Measurements from ENCODE around the gene WFDC12.
A peak's percentile ranks its signal among the peaks of the same experiment; 100 is the strongest.

Gene WFDC12

GRCh38 chr20:45092898-45093297, 31.4 kb downstream of the WFDC12 start:
- Mint-ChIP-seq H3K9me3 (no peaks in the 10 kb centered on the region), H3K36me3 (no peaks in the 10 kb centered on the region), H3K27ac (no peak overlapping the region), H3K27me3 (peaks cover 5% of the 10 kb centered on the region), H3K4me3 (no peak overlapping the region), H3K4me1 (peaks cover 7% of the 10 kb centered on the region)
- ATAC-seq (ENCODE audit: low read depth) (no peak), DNase-seq (ENCODE audit: low spot score in 2 of 2) (no peak)

- no peak for ATAC-seq (ENCODE audit: low read depth)
- H3K9me3 Mint-ChIP-seq = no peaks in the 10 kb centered on the region
- H3K27me3 Mint-ChIP-seq = no peaks in the 10 kb centered on the region
- H3K36me3 Mint-ChIP-seq = peaks cover 7% of the 10 kb centered on the region
- peaks cover 18% of the 10 kb centered on the region for H3K4me1 Mint-ChIP-seq
- no peak overlapping the region for H3K27ac Mint-ChIP-seq
- no peak for DNase-seq (ENCODE audit: low spot score in 2 of 2)
- H3K4me3 Mint-ChIP-seq = no peak overlapping the region
Observed at GRCh38 chr20:45091366-45091765, 32.9 kb downstream of the WFDC12 start.

GRCh38 chr20:45090481-45090880, 33.8 kb downstream of the WFDC12 start:
- no peaks in the 10 kb centered on the region for H3K9me3 Mint-ChIP-seq
- H3K27me3 Mint-ChIP-seq = no peaks in the 10 kb centered on the region
- no peak overlapping the region for H3K27ac Mint-ChIP-seq
- H3K36me3 Mint-ChIP-seq = peaks cover 9% of the 10 kb centered on the region
- DNase-seq (ENCODE audit: low spot score in 2 of 2) = no peak
- no peak overlapping the region for H3K4me3 Mint-ChIP-seq
- peaks cover 17% of the 10 kb centered on the region for H3K4me1 Mint-ChIP-seq
- ATAC-seq (ENCODE audit: low read depth) = no peak

- ATAC-seq (ENCODE audit: low read depth) (no peak), DNase-seq (ENCODE audit: low spot score in 2 of 2) (no peak)
- no peak overlapping the region for H3K4me3 Mint-ChIP-seq
- H3K27me3 Mint-ChIP-seq = no peaks in the 10 kb centered on the region
- H3K4me1 Mint-ChIP-seq = peaks cover 25% of the 10 kb centered on the region
- no peak overlapping the region for H3K27ac Mint-ChIP-seq
- H3K36me3 Mint-ChIP-seq = peaks cover 14% of the 10 kb centered on the region
- H3K9me3 Mint-ChIP-seq = no peaks in the 10 kb centered on the region
Observed at GRCh38 chr20:45088247-45088646, 36.0 kb downstream of the WFDC12 start.

GRCh38 chr20:45087814-45088213, 36.5 kb downstream of the WFDC12 start:
- Mint-ChIP-seq H3K27me3 (no peaks in the 10 kb centered on the region), H3K27ac (peak overlapping the region; percentile 36), H3K4me3 (no peak overlapping the region), H3K36me3 (peaks cover 18% of the 10 kb centered on the region), H3K4me1 (peaks cover 28% of the 10 kb centered on the region), H3K9me3 (peaks cover 1% of the 10 kb centered on the region)
- ATAC-seq (ENCODE audit: low read depth) (no peak), DNase-seq (ENCODE audit: low spot score in 2 of 2) (no peak)

GRCh38 chr20:45087097-45087790, 37.0 kb downstream of the WFDC12 start:
- Mint-ChIP-seq H3K27ac (peak overlapping the region; percentile 36), H3K36me3 (peaks cover 22% of the 10 kb centered on the region), H3K27me3 (no peaks in the 10 kb centered on the region), H3K9me3 (peaks cover 2% of the 10 kb centered on the region), H3K4me3 (no peak overlapping the region), H3K4me1 (peaks cover 29% of the 10 kb centered on the region)
- ATAC-seq (ENCODE audit: low read depth) (peak; percentile 62), DNase-seq (ENCODE audit: low spot score in 2 of 2) (no peak)

GRCh38 chr20:45085867-45086266, 38.4 kb downstream of the WFDC12 start:
- Mint-ChIP-seq H3K27ac (peak overlapping the region; percentile 72), H3K9me3 (peaks cover 7% of the 10 kb centered on the region), H3K27me3 (no peaks in the 10 kb centered on the region), H3K36me3 (peaks cover 32% of the 10 kb centered on the region), H3K4me1 (peaks cover 29% of the 10 kb centered on the region), H3K4me3 (no peak overlapping the region)
- ATAC-seq (ENCODE audit: low read depth) = no peak
- DNase-seq (ENCODE audit: low spot score in 2 of 2) = no peak

- Mint-ChIP-seq H3K27ac (peak overlapping the region; percentile 72), H3K27me3 (no peaks in the 10 kb centered on the region), H3K4me3 (no peak overlapping the region), H3K4me1 (peaks cover 29% of the 10 kb centered on the region), H3K9me3 (peaks cover 8% of the 10 kb centered on the region), H3K36me3 (peaks cover 38% of the 10 kb centered on the region)
- DNase-seq (ENCODE audit: low spot score in 2 of 2) (no peak), ATAC-seq (ENCODE audit: low read depth) (no peak)
Observed at GRCh38 chr20:45085289-45085688, 39.0 kb downstream of the WFDC12 start.

- peak overlapping the region; percentile 24 for H3K27ac Mint-ChIP-seq
- peaks cover 49% of the 10 kb centered on the region for H3K36me3 Mint-ChIP-seq
- H3K27me3 Mint-ChIP-seq = no peaks in the 10 kb centered on the region
- peaks cover 8% of the 10 kb centered on the region for H3K9me3 Mint-ChIP-seq
- no peak overlapping the region for H3K4me3 Mint-ChIP-seq
- no peak for ATAC-seq (ENCODE audit: low read depth)
- DNase-seq (ENCODE audit: low spot score in 2 of 2) = no peak
- H3K4me1 Mint-ChIP-seq = peaks cover 29% of the 10 kb centered on the region
Observed at GRCh38 chr20:45083127-45083526, 41.1 kb downstream of the WFDC12 start.

- Mint-ChIP-seq H3K9me3 (peaks cover 8% of the 10 kb centered on the region), H3K27ac (no peak overlapping the region), H3K27me3 (no peaks in the 10 kb centered on the region), H3K4me3 (no peak overlapping the region), H3K4me1 (peaks cover 22% of the 10 kb centered on the region), H3K36me3 (peaks cover 49% of the 10 kb centered on the region)
- DNase-seq (ENCODE audit: low spot score in 2 of 2) (no peak), ATAC-seq (ENCODE audit: low read depth) (no peak)
Observed at GRCh38 chr20:45082468-45082867, 41.8 kb downstream of the WFDC12 start.

GRCh38 chr20:45080867-45081624, 43.2 kb downstream of the WFDC12 start:
- Mint-ChIP-seq H3K36me3 (peaks cover 55% of the 10 kb centered on the region), H3K9me3 (peaks cover 8% of the 10 kb centered on the region), H3K27ac (peak overlapping the region; percentile 8), H3K27me3 (no peaks in the 10 kb centered on the region), H3K4me3 (no peak overlapping the region), H3K4me1 (peaks cover 14% of the 10 kb centered on the region)
- no peak for DNase-seq (ENCODE audit: low spot score in 2 of 2)
- no peak for ATAC-seq (ENCODE audit: low read depth)

- DNase-seq (ENCODE audit: low spot score in 2 of 2) (no peak), ATAC-seq (ENCODE audit: low read depth) (no peak)
- peaks cover 6% of the 10 kb centered on the region for H3K9me3 Mint-ChIP-seq
- H3K36me3 Mint-ChIP-seq = peaks cover 56% of the 10 kb centered on the region
- H3K27ac Mint-ChIP-seq = peak overlapping the region; percentile 33
- H3K27me3 Mint-ChIP-seq = no peaks in the 10 kb centered on the region
- H3K4me1 Mint-ChIP-seq = peaks cover 2% of the 10 kb centered on the region
- no peak overlapping the region for H3K4me3 Mint-ChIP-seq
Observed at GRCh38 chr20:45077559-45077958, 46.7 kb downstream of the WFDC12 start.
